ENCODE measurements around the gene SPRY1.

Gene SPRY1

DNA sequence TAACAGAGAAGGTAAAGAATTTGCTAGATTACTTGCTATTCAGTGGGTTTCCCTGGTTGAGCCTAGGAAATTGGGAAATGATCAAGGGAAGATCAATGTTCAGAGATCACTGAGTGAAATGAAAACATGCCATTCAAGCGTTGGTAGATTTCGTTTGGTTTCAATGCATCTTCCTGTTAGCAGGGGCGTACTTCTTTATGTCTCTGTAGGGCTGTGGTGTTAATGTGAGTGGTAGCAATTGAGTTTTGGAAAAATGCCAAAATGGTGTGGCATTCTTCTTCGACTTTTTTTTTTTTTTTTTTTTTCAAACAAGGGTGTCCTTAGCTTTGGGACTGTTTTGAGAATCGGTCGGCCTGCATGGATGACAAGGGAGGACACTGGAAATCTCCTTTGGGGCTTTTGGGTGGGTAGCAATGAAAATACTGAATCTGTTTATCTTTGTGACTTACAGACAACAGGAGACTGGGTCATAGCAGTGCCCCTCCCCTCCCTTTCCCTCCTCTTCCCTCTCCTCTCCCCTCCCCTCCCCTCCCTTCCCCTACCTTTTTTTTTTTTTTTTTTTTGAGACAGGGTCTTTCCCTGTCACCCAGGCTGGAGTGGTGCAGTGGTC, 50.4 kb downstream of the SPRY1 start:
- no peak for DNase-seq

DNA sequence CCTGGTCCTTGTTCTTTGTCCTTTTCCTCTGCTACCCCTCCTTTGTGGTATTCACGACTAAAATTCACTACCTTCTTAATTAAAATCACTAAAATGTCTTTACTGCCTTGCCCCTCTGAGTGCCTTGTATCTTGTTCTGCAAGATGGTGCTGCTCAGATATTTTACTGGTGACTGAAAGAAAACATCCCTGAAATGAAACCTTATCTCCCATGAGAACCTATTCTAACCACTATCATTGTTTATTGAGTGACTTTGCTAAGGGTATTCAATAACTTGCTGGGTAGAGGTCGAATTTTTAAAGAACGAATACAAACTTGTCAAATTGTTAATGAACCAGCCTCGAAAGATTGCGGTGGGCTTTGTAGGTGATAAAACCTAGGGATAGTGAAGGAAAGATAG, 52.8 kb downstream of the SPRY1 start:
- no peak for DNase-seq

DNA sequence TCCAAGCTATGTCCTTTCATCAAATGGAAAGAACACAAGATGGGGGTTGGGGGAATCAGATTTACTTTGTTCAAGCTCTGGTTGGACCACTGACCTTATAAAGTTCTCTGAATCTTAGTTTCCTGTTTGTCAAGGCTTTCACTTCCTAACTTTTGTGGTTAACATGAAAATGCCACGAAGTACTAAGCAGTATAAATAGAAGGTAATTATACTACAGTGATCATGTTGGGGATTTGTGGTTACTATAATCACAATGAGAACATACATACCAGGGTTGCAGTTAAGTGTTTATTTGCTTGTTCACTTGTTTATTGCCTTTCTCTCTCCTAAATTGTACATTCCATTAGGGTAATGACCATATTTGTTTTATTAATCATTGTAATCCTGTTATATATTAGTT, 53.2 kb downstream of the SPRY1 start:
- DNase-seq, result peak; percentile 18 to 71 (median 71)

DNA sequence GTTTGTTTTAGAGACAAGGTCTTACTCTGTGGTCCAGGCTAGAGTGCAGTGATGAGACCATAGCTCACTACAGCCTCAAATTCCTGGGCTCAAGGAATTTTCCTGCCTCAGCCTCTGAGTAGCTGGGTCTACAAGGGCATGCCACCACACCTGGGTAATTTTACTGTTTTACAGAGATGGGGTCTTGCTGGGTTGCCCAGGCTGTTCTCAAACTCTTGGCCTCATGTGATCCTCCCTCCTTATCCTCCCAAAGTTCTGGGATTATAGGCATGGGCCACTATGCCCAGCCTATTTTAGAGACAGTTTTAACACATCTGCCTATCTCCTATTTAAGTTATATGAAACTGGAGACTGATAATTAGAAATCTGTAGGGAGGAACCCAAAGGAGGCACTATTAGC, 53.8 kb downstream of the SPRY1 start:
- no peak for DNase-seq

DNA sequence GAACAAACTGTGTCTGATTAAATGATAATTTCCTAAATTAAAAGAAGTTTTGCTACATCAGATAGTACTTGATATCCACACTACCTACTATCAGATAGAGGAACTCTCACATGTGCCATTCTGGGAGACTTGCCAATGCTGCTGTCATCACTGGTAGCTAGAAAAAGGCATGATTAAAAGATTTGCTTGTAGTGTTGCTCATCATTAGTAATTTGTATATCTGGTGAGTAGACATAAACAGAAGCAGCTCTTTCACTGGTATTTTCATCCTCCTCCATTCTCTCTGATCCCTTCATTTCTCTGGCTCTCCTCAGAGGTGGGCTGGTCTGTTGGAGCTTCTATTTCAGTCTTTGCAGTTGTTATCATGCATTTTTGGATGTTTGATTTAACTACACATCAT, 56.0 kb downstream of the SPRY1 start:
- peak; percentile 91 to 97 (median 95) for DNase-seq

DNA sequence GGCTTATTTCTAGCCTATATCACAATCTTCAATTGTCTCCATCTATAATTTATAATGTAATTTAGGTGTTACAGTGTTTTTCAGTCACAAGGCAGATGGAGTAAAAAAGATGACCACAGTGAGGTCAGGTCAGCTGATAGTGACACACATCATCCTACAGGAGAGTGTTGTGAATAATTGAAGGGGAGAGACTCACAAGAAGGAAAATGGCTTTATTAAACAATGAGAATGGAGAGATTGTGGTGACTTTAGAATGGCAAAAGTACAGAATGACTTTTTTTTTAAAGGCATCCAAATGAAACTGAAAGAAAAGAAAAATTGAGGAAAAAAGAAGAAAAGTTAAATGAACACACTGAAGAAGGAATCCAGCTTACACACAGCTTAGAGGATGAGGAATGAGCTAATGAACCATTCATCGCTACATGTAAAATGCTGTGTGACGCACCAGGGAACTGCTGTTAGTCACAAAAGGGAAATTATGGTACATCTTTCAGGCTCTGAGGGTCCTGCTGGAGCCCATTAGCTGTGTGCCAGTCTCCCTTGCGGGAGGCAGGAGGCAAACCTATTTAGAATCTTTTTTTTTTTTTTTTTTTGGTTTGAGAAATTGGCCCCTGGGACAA, 56.6 kb downstream of the SPRY1 start:
- DNase-seq, result peak; percentile 73 to 88 (median 82)
